ENCODE measurements around the gene THSD4.
"Not testable (repeated sequence)": the region's sequence is repeated elsewhere in the genome, so short reads cannot be mapped to it uniquely, and the experiment has no call there.

The THSD4 gene

GRCh38 chr15:71397377-71397776, 282.1 kb downstream of the THSD4 start:
- DNase-seq = no peak

DNA sequence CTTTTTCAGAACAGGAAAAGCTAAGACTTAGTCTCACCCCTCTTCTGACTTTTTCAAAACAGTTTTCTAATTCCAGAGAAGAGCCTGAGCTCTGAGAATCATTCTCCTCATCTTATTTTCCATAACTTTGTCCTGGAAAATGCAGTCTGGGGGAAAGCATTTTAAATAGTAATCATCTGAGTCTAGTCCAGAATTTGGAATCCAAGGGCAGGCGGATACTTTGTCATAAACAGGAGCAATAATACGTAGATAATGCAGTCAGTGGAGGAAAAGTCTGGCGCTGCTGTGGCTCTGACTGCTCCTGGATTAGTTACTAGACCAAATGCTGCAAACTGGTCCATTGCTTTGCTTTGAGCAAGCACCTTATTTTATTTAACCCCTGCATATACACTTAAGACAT, 285.0 kb downstream of the THSD4 start:
- no peak for DNase-seq

DNA sequence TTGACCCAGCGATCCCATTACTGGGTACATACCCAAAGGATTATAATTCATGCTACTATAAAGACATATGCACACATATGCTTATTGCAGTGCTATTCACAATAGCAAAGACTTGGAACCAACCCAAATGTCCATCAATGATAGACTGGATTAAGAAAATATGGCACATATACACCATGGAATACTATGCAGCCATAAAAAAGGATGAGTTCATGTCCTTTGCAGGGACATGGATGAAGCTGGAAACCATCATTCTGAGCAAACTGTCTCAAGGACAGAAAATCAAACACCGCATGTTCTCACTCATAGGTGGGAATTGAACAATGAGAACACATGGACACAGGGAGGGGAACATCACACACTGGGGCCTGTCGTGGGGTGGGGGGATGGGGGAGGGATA, 286.5 kb downstream of the THSD4 start:
- not testable (repeated sequence) for DNase-seq

DNA sequence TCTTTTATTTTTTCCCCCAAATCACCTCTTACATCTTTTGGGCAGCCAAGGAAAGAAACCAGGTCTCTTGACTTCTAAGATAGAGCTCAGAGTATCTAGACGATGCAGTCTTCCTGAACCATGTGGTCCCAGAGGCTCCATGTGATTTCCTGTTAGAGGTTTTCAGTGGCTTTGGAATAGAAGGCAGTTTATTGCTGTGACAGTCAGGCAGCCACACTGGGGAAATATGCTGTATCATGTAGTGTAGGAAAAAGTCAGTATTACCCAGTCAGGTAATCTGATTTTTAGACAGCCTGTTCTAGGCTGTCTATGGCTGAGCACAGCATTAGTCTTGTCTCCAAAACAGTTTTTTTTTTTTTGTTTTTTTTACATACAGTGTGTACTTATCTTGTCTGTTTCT, 294.3 kb downstream of the THSD4 start:
- no peak for DNase-seq

GRCh38 chr15:71410347-71410746, 295.1 kb downstream of the THSD4 start:
- DNase-seq = no peak

GRCh38 chr15:71411538-71412482, 296.5 kb downstream of the THSD4 start:
- no peak for DNase-seq

GRCh38 chr15:71413419-71413818, 298.1 kb downstream of the THSD4 start:
- no peak for DNase-seq

DNA sequence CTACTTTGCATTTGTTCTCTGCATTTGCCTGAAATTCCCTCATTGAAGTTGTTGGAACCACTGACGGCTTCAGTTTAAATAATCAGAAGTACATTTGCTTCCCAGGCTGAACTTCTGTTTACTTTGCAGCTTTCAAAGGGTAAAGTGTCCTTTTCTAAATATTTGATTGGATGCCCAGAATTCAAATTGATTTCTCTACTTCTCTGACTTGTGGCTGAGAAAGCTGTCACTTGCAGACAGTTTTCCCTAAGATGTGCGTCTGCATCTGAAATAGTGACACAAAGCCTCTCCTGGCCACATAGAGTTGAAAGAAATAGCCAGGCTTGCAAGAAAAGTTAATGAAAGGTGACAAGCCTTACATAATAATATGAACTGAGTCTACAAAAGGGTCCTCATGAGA, 299.6 kb downstream of the THSD4 start:
- DNase-seq = no peak

- no peak for DNase-seq
Observed at GRCh38 chr15:71422530-71423259, 307.4 kb downstream of the THSD4 start.

DNA sequence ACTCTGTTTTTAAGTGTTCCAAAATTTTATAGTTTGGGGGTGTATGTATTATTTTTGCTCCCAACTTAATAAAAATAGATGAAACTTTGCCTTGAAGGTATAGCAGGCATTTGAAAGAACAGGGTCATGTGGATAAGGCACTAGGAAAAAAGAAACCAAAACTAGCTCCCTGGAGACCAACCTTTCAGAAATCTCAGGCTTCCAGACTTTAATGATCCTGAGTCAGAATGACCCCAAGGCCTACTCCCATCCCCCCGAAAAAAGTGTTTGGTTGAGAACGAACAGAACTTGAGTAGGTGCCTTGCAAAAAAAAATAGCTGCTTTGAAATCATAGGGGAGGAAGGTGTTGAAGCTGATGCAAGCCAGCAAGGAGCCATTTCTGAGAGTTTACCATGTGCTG, 309.5 kb downstream of the THSD4 start:
- no peak for DNase-seq

DNA sequence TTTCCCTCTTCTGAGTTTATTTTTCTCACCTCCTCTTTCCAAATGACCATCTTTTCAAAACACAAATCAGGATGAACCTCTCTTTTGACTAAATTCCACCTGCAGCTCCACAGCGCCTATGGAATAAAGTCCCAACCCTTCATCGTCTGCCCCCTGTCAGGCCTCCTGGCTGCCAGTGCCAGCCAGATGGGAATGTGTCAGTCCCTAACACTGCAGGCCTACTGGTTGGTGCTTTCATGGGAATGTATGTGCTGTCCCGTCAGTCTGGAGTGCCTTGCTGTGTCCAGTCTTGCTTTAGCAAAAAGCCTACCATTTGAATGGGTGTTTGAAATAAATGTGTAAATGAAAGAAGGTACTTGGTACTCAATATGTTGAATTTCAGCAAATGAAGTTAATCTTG, 310.1 kb downstream of the THSD4 start:
- no peak for DNase-seq

- DNase-seq = no peak
Observed at GRCh38 chr15:71426792-71427191, 311.5 kb downstream of the THSD4 start.

DNA sequence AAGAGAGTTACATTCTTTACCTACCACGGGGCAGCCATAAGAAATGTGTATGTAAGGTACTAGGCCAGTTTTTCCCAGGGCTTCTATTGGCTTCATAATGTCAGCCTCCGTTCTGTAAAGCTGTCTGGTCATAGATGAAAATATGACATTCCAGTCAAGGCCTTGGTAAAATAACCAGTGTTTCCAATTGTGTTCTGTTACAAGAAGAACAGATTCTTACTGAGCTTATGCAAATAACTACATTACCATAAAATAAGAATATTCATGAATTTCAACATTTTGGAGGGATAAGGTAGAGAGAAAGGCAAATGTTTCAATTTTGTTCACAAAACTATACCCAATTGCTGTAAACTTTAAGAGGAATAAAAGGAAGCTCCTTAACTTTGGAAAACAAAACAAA, 315.5 kb downstream of the THSD4 start:
- no peak for DNase-seq

- no peak for DNase-seq
Observed at GRCh38 chr15:71431343-71432336, 316.4 kb downstream of the THSD4 start.

- DNase-seq = no peak
Observed at GRCh38 chr15:71433402-71433801, 318.1 kb downstream of the THSD4 start.

- no peak for DNase-seq
Observed at GRCh38 chr15:71434774-71435173, 319.5 kb downstream of the THSD4 start.

DNA sequence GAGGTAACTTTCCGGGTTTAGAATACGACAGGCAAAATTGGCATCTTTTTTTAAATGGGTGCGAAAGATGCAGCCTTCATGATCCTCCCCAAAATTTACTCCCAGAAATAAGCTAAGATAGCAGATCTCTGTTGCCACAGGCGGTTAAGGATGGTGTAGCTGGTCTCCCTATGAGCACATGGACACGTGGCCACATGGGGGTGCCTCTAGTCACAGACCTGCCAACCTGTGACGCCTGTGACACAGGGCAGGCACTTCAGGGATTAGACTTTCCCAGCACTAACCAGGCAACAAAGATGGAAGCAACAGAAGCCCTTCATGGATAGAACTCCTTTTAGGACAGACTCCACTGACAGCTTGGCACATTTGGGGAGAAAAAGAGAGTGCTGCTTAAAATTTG, 320.3 kb downstream of the THSD4 start:
- DNase-seq = no peak

- DNase-seq = no peak
Observed at GRCh38 chr15:71436854-71437253, 321.6 kb downstream of the THSD4 start.

DNA sequence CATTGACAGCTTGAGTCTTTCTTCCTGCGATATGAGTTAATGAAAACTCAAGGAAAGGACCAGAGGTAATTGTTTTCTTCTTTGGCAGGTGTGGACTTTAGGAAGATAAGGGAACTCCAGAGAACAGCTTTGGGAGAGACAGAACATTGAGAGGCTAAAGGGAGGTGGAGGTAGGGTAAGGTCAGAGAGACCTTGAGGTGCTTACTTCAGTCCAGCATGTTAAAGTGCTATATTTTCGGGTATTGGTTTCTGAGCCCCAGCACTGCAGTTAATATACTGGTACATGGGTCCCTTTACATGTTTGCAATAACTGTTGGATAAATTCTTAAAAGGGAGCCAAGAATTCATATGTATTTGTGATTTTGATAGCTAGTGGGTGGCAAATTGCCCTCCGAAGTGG, 322.1 kb downstream of the THSD4 start:
- no peak for DNase-seq

- DNase-seq = no peak
Observed at GRCh38 chr15:71437919-71438318, 322.6 kb downstream of the THSD4 start.

DNA sequence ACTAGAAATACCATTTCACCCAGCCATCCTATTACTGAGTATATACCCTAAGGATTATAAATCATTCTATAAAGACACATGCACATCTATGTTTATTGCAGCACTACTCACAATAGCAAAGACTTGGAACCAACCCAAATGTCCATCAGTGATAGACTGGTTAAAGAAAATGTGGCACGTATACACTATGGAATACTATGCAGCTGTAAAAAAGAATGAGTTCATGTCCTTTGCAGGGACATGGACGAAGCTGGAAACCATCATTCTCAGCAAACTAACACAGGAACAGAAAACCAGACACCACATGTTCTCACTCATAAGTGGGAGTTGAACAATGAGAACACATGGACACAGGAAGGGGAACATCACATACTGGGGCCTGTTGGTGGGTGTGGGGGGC, 324.2 kb downstream of the THSD4 start:
- not testable (repeated sequence) for DNase-seq

DNA sequence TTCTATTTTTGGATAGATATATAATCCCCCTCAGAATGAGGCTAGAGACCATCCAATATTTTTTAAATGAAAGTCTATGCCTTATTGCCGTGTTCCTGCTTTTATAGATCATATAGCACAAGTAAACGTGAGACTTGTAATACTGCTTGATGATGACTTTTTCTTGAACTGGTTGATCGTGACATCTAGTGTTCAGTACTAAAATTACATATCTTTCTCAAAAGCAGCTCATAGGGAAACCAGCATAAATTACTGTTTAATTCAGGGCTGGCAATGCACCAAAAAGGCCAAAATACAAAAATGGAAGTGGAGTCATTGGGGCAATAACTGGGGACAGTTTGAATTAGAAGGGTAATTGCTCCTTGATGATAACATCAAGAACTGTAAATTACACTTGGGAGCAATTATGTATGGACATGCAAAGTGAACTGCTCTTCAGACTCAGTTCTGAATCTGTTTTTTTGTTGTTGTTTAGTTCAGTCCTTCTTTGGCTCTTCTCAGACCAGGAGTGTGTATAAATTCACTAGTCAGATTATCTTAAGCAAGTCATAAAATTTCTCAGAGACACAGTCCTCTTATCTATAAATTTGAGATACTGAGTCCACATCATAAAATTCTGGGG, 325.3 kb downstream of the THSD4 start:
- DNase-seq = no peak
